ENCODE data around the gene FBXL16. TPM values are rescaled to one million over a fixed set of nuclear protein-coding genes. Genes with fewer than 3 reads are reported as not detected.

FBXL16 gene
- total and polyA plus RNA-seq, 2 of the 13 experiments (the other 11 are each of a cell fraction or from before 2014, with no cell fraction given): 0.22 to 2.0 TPM

GRCh38 chr16:727291-727977 lies 21.8 kb upstream of the FBXL16 start (continued):
- TF ChIP-seq ATM (IDR thresholded peaks at IDR 0.05; ENCODE audit: borderline replicate concordance) (no peak), ZNF362 (CRISPR knock-in tag; IDR thresholded peaks at IDR 0.05; ENCODE audit: borderline replicate concordance) (no peak), PHF21A (CRISPR knock-in tag; IDR thresholded peaks at IDR 0.05) (no peak), FOXA3 (CRISPR knock-in tag; IDR thresholded peaks at IDR 0.05) (no peak), DNMT3B (CRISPR knock-in tag; conservative IDR thresholded peaks at IDR 0.05) (no peak), TFDP1 (CRISPR knock-in tag; IDR thresholded peaks at IDR 0.05; ENCODE audit: borderline replicate concordance) (no peak), GABPA (IDR thresholded peaks at IDR 0.05; ENCODE audit: low read depth, low read length) (no peak), GABPA (CRISPR knock-in tag; IDR thresholded peaks at IDR 0.05; ENCODE audit: low read depth) (no peak), ZNF180 (CRISPR knock-in tag; IDR thresholded peaks at IDR 0.05; ENCODE audit: borderline replicate concordance, low read depth) (no peak), HNF1B (CRISPR knock-in tag; IDR thresholded peaks at IDR 0.05) (no peak), ERF (CRISPR knock-in tag; IDR thresholded peaks at IDR 0.05) (no peak), ZNF549 (CRISPR knock-in tag; IDR thresholded peaks at IDR 0.05) (no peak), RFXAP (CRISPR knock-in tag; IDR thresholded peaks at IDR 0.05; ENCODE audit: borderline replicate concordance) (no peak), KAT7 (CRISPR knock-in tag; IDR thresholded peaks at IDR 0.05; ENCODE audit: borderline replicate concordance) (no peak), POLR2AphosphoS2 (IDR thresholded peaks at IDR 0.05; ENCODE audit: low read depth, low read length) (no peak), KLF13 (CRISPR knock-in tag; IDR thresholded peaks at IDR 0.05) (0 out of 2 replicates have a peak, but pooled peaks have one; percentile 43), TEAD3 (CRISPR knock-in tag; optimal IDR thresholded peaks at IDR 0.05; ENCODE audit: borderline replicate concordance) (peak; percentile 8), MAX (IDR thresholded peaks at IDR 0.05) (peak; percentile 37; the same call in 1 of the 2 replicates), MTA1 (CRISPR knock-in tag; IDR thresholded peaks at IDR 0.05; ENCODE audit: borderline replicate concordance) (peak; percentile 50; the same call in 1 of the 2 replicates), ZNF326 (CRISPR knock-in tag; IDR thresholded peaks at IDR 0.05; ENCODE audit: borderline replicate concordance) (no peak), BORCS8-MEF2B (CRISPR knock-in tag; IDR thresholded peaks at IDR 0.05) (no peak), ZNF136 (CRISPR knock-in tag; IDR thresholded peaks at IDR 0.05; ENCODE audit: low read depth) (no peak), ZNF563 (CRISPR knock-in tag; IDR thresholded peaks at IDR 0.05) (no peak), TCF12 (IDR thresholded peaks at IDR 0.05) (no peak), TCF12 (CRISPR knock-in tag; IDR thresholded peaks at IDR 0.05) (no peak), HOXA9 (CRISPR knock-in tag; IDR thresholded peaks at IDR 0.05; ENCODE audit: borderline replicate concordance) (no peak), HDAC2 (CRISPR knock-in tag; IDR thresholded peaks at IDR 0.05) (no peak; the same call in 1 of the 2 replicates), SAP130 (CRISPR knock-in tag; IDR thresholded peaks at IDR 0.05; ENCODE audit: low read depth) (peak; percentile 2), TSC22D2 (CRISPR knock-in tag; IDR thresholded peaks at IDR 0.05; ENCODE audit: borderline replicate concordance) (no peak), NR3C1 (CRISPR knock-in tag; IDR thresholded peaks at IDR 0.05) (no peak), BCL6 (CRISPR knock-in tag; IDR thresholded peaks at IDR 0.05) (peak; percentile 57)
